Activated T-cell treated with anti-CD3 and anti-CD28 coated beads, Interleukin-2, amount 50 U/mL, for 1 hour (primary cell): Measurements from ENCODE around the gene ENDOV.
A peak's percentile ranks its signal among the peaks of the same experiment; 100 is the strongest.

Experiments used
- DNase-seq: peaks from one replicate; pipeline ENCODE4 v3.0.0-alpha.2; 2020

Gene ENDOV

GRCh38 chr17:80414803-80415625 is at the start of gene ENDOV:
TSS of gene ENDOV (plus strand) at chr17:80415167. CDS start at chr17:80415195, 28 bp downstream.
- peak; percentile 93 for DNase-seq

GRCh38 chr17:80365983-80366382 is 49.0 kb upstream of the ENDOV start:
- no peak for DNase-seq

- DNase-seq = no peak
These were observed 47.5 kb upstream of the ENDOV start for GRCh38 chr17:80367503-80367902.

GRCh38 chr17:80371196-80371595 is 43.8 kb upstream of the ENDOV start:
- no peak for DNase-seq

GRCh38 chr17:80372456-80372855 is 42.5 kb upstream of the ENDOV start:
- DNase-seq = no peak

GRCh38 chr17:80372922-80373570 is 41.9 kb upstream of the ENDOV start:
- DNase-seq = no peak

- no peak for DNase-seq
These were observed 40.8 kb upstream of the ENDOV start for GRCh38 chr17:80374039-80374731.

GRCh38 chr17:80374732-80375585 is 40.0 kb upstream of the ENDOV start:
- no peak for DNase-seq

- DNase-seq = no peak
These were observed 38.4 kb upstream of the ENDOV start for GRCh38 chr17:80376531-80376930.

GRCh38 chr17:80377798-80378197 is 37.2 kb upstream of the ENDOV start:
- no peak for DNase-seq

GRCh38 chr17:80379348-80379747 is 35.6 kb upstream of the ENDOV start:
- no peak for DNase-seq

GRCh38 chr17:80380068-80380467 is 34.9 kb upstream of the ENDOV start:
- no peak for DNase-seq

- DNase-seq = no peak
These were observed 34.4 kb upstream of the ENDOV start for GRCh38 chr17:80380555-80381002.

GRCh38 chr17:80381416-80381923 is 33.5 kb upstream of the ENDOV start:
- peak; percentile 10 for DNase-seq

- DNase-seq = no peak
These were observed 32.5 kb upstream of the ENDOV start for GRCh38 chr17:80382446-80382845.

- peak; percentile 9 for DNase-seq
These were observed 32.0 kb upstream of the ENDOV start for GRCh38 chr17:80382956-80383355.

- DNase-seq = peak; percentile 6
These were observed 30.6 kb upstream of the ENDOV start for GRCh38 chr17:80384078-80384960.

GRCh38 chr17:80385046-80385445 is 29.9 kb upstream of the ENDOV start:
- DNase-seq = no peak

- DNase-seq = peak; percentile 7
These were observed 28.6 kb upstream of the ENDOV start for GRCh38 chr17:80386341-80386740.

GRCh38 chr17:80387071-80387470 is 27.9 kb upstream of the ENDOV start:
- DNase-seq = peak; percentile 10

- no peak for DNase-seq
These were observed 26.8 kb upstream of the ENDOV start for GRCh38 chr17:80388175-80388574.
